Activated T-helper 1 cell treated with anti-CD3 and anti-CD28 coated beads, Interleukin-12 subunit alpha, Interleukin-12 subunit beta, Interleukin-2, Interleukin-4 antibody, amounts not matched to agents 30 ng/mL and 10 ng/mL and 1 ng/mL, durations not matched to agents 14 hours and 24 hours and 36 hours (primary cell): ENCODE results near the gene CALN1. TPM values are rescaled to one million over a fixed set of nuclear protein-coding genes. Genes with fewer than 3 reads are reported as not detected.

Experiments used
- DNase-seq: peaks from one replicate; pipeline ENCODE4 v3.0.0; 2021; ENCODE audit warnings: low spot score
- H3K27ac Mint-ChIP-seq: one replicate; pipeline ENCODE4 v1.8.0; 2021; ENCODE audit warnings: mild to moderate bottlenecking, mixed read lengths
- H3K27me3 Mint-ChIP-seq: one replicate; pipeline ENCODE4 v1.8.0; 2022; ENCODE audit warnings: mild to moderate bottlenecking, moderate library complexity, mixed read lengths; ENCODE audit not compliant: insufficient read depth
- H3K36me3 Mint-ChIP-seq: one replicate; pipeline ENCODE4 v1.8.0; 2021; ENCODE audit warnings: low read depth, mixed read lengths
- H3K4me1 Mint-ChIP-seq: one replicate; pipeline ENCODE4 v1.8.0; 2021; ENCODE audit warnings: low read depth, mixed read lengths
- H3K4me3 Mint-ChIP-seq: one replicate; pipeline ENCODE4 v1.8.0; 2021; ENCODE audit warnings: mild to moderate bottlenecking, moderate library complexity, mixed read lengths
- H3K9me3 Mint-ChIP-seq: one replicate; pipeline ENCODE4 v1.8.0; 2021; ENCODE audit warnings: mixed read lengths
- intact Hi-C: fragments of 100-400 bp; cut with micrococcal nuclease; formaldehyde crosslinking; loops from one replicate; pipeline ENCODE4 v1.15.1; 2024
- total RNA-seq: library from RNA; stranded (reverse); gene quantifications from 2 replicates; pipeline ENCODE4 v1.2.3, GENCODE V29; 2022

CALN1 gene
- total RNA-seq, 1 donor from 2014 or later: not detected

- H3K27me3 Mint-ChIP-seq: no peaks in the 10 kb centered on the region
- no peaks in the 10 kb centered on the region for H3K4me1 Mint-ChIP-seq
- intact Hi-C loops: no loop called here
- no peak overlapping the region for H3K4me3 Mint-ChIP-seq
- no peak overlapping the region for H3K27ac Mint-ChIP-seq
- peaks cover 35% of the 10 kb centered on the region for H3K9me3 Mint-ChIP-seq
- no peaks in the 10 kb centered on the region for H3K36me3 Mint-ChIP-seq
- DNase-seq: no peak
These were observed 499.7 kb downstream of the CALN1 start for GRCh38 chr7:71912476-71912875.

GRCh38 chr7:71911051-71911450 is 501.1 kb downstream of the CALN1 start:
- Mint-ChIP-seq H3K36me3 (no peaks in the 10 kb centered on the region), H3K27ac (no peak overlapping the region), H3K4me1 (no peaks in the 10 kb centered on the region), H3K27me3 (no peaks in the 10 kb centered on the region), H3K9me3 (peaks cover 39% of the 10 kb centered on the region), H3K4me3 (no peak overlapping the region)
- intact Hi-C loops: no loop called here
- DNase-seq: no peak

- intact Hi-C loops: no loop called here
- no peaks in the 10 kb centered on the region for H3K36me3 Mint-ChIP-seq
- H3K27me3 Mint-ChIP-seq: no peaks in the 10 kb centered on the region
- no peak overlapping the region for H3K4me3 Mint-ChIP-seq
- H3K9me3 Mint-ChIP-seq: peaks cover 43% of the 10 kb centered on the region
- no peak overlapping the region for H3K27ac Mint-ChIP-seq
- no peak for DNase-seq
- no peaks in the 10 kb centered on the region for H3K4me1 Mint-ChIP-seq
These were observed 506.3 kb downstream of the CALN1 start for GRCh38 chr7:71905821-71906220.

- Mint-ChIP-seq H3K4me3 (no peak overlapping the region), H3K27ac (no peak overlapping the region), H3K4me1 (no peaks in the 10 kb centered on the region), H3K27me3 (no peaks in the 10 kb centered on the region), H3K9me3 (peaks cover 40% of the 10 kb centered on the region), H3K36me3 (no peaks in the 10 kb centered on the region)
- intact Hi-C loops: no loop called here
- DNase-seq: no peak
These were observed 507.7 kb downstream of the CALN1 start for GRCh38 chr7:71904484-71904883.

- Mint-ChIP-seq H3K4me3 (no peak overlapping the region), H3K4me1 (no peaks in the 10 kb centered on the region), H3K9me3 (peaks cover 29% of the 10 kb centered on the region), H3K36me3 (no peaks in the 10 kb centered on the region), H3K27me3 (no peaks in the 10 kb centered on the region), H3K27ac (no peak overlapping the region)
- no peak for DNase-seq
- intact Hi-C loops: no loop called here
These were observed 511.6 kb downstream of the CALN1 start for GRCh38 chr7:71900556-71900955.

GRCh38 chr7:71896535-71896934 is 515.6 kb downstream of the CALN1 start:
- Mint-ChIP-seq H3K9me3 (peaks cover 19% of the 10 kb centered on the region), H3K36me3 (no peaks in the 10 kb centered on the region), H3K27me3 (no peaks in the 10 kb centered on the region), H3K4me1 (no peaks in the 10 kb centered on the region), H3K27ac (no peak overlapping the region), H3K4me3 (no peak overlapping the region)
- intact Hi-C loops: no loop called here
- no peak for DNase-seq

- H3K27ac Mint-ChIP-seq: no peak overlapping the region
- peaks cover 2% of the 10 kb centered on the region for H3K36me3 Mint-ChIP-seq
- no peak for DNase-seq
- H3K4me3 Mint-ChIP-seq: no peak overlapping the region
- H3K4me1 Mint-ChIP-seq: no peaks in the 10 kb centered on the region
- H3K9me3 Mint-ChIP-seq: peaks cover 38% of the 10 kb centered on the region
- intact Hi-C loops: no loop called here
- no peaks in the 10 kb centered on the region for H3K27me3 Mint-ChIP-seq
These were observed 526.1 kb downstream of the CALN1 start for GRCh38 chr7:71886046-71886445.

GRCh38 chr7:71885487-71885886 is 526.7 kb downstream of the CALN1 start:
- Mint-ChIP-seq H3K4me1 (no peaks in the 10 kb centered on the region), H3K36me3 (peaks cover 2% of the 10 kb centered on the region), H3K27ac (no peak overlapping the region), H3K4me3 (no peak overlapping the region), H3K27me3 (no peaks in the 10 kb centered on the region), H3K9me3 (peaks cover 41% of the 10 kb centered on the region)
- DNase-seq: no peak
- intact Hi-C loops: no loop called here

GRCh38 chr7:71883415-71883814 is 528.7 kb downstream of the CALN1 start:
- Mint-ChIP-seq H3K27ac (no peak overlapping the region), H3K9me3 (peaks cover 40% of the 10 kb centered on the region), H3K36me3 (peaks cover 2% of the 10 kb centered on the region), H3K4me1 (no peaks in the 10 kb centered on the region), H3K27me3 (no peaks in the 10 kb centered on the region), H3K4me3 (no peak overlapping the region)
- intact Hi-C loops: no loop called here
- DNase-seq: no peak

- no peaks in the 10 kb centered on the region for H3K36me3 Mint-ChIP-seq
- no peak for DNase-seq
- peaks cover 28% of the 10 kb centered on the region for H3K9me3 Mint-ChIP-seq
- intact Hi-C loops: no loop called here
- H3K27me3 Mint-ChIP-seq: no peaks in the 10 kb centered on the region
- no peak overlapping the region for H3K4me3 Mint-ChIP-seq
- H3K4me1 Mint-ChIP-seq: no peaks in the 10 kb centered on the region
- H3K27ac Mint-ChIP-seq: no peak overlapping the region
These were observed 540.7 kb downstream of the CALN1 start for GRCh38 chr7:71871446-71871845.

- no peak for DNase-seq
- intact Hi-C loops: no loop called here
- no peaks in the 10 kb centered on the region for H3K4me1 Mint-ChIP-seq
- no peak overlapping the region for H3K4me3 Mint-ChIP-seq
- no peak overlapping the region for H3K27ac Mint-ChIP-seq
- H3K9me3 Mint-ChIP-seq: peaks cover 29% of the 10 kb centered on the region
- H3K27me3 Mint-ChIP-seq: no peaks in the 10 kb centered on the region
- no peaks in the 10 kb centered on the region for H3K36me3 Mint-ChIP-seq
These were observed 541.3 kb downstream of the CALN1 start for GRCh38 chr7:71870812-71871211.

- Mint-ChIP-seq H3K27ac (no peak overlapping the region), H3K27me3 (no peaks in the 10 kb centered on the region), H3K4me3 (no peak overlapping the region), H3K9me3 (peaks cover 33% of the 10 kb centered on the region), H3K4me1 (no peaks in the 10 kb centered on the region), H3K36me3 (no peaks in the 10 kb centered on the region)
- intact Hi-C loops: no loop called here
- DNase-seq: no peak
These were observed 543.3 kb downstream of the CALN1 start for GRCh38 chr7:71868797-71869196.

GRCh38 chr7:71867626-71868025 is 544.5 kb downstream of the CALN1 start:
- H3K4me1 Mint-ChIP-seq: no peaks in the 10 kb centered on the region
- H3K27ac Mint-ChIP-seq: no peak overlapping the region
- H3K4me3 Mint-ChIP-seq: no peak overlapping the region
- no peaks in the 10 kb centered on the region for H3K27me3 Mint-ChIP-seq
- H3K9me3 Mint-ChIP-seq: peaks cover 36% of the 10 kb centered on the region
- intact Hi-C loops: no loop called here
- H3K36me3 Mint-ChIP-seq: no peaks in the 10 kb centered on the region
- no peak for DNase-seq

GRCh38 chr7:71865172-71865571 is 547.0 kb downstream of the CALN1 start:
- H3K27ac Mint-ChIP-seq: no peak overlapping the region
- no peaks in the 10 kb centered on the region for H3K27me3 Mint-ChIP-seq
- no peaks in the 10 kb centered on the region for H3K36me3 Mint-ChIP-seq
- DNase-seq: no peak
- H3K4me1 Mint-ChIP-seq: no peaks in the 10 kb centered on the region
- intact Hi-C loops: no loop called here
- H3K4me3 Mint-ChIP-seq: no peak overlapping the region
- peaks cover 24% of the 10 kb centered on the region for H3K9me3 Mint-ChIP-seq
